ENCODE measurements around the gene WRNIP1. TPM values are rescaled to one million over a fixed set of nuclear protein-coding genes. Genes with fewer than 3 reads are reported as not detected.

The WRNIP1 gene
- total and polyA plus RNA-seq, 10 of the 15 experiments (the other 5 are each of a cell fraction or from before 2014, with no cell fraction given), result 9.3 to 30.5 (median 24.3) TPM

GRCh38 chr6:2819978-2820377, 54.8 kb downstream of the WRNIP1 start (continued):
- TF ChIP-seq GATAD2B (conservative IDR thresholded peaks at IDR 0.05; ENCODE audit: low read depth) (no peak), ZBTB11 (CRISPR knock-in tag; IDR thresholded peaks at IDR 0.05) (no peak), ZNF622 (IDR thresholded peaks at IDR 0.05) (no peak)

- no TSS peak for BruUV-seq (replicated peaks)
- ATAC-seq (no peak), DNase-seq (ENCODE audit: low read depth, low spot score) (no peak)
- no peak for TF ChIP-seq MYB (IDR thresholded peaks at IDR 0.05; ENCODE audit: borderline replicate concordance, low read depth, low read length)
- TF ChIP-seq PRDM15 (CRISPR knock-in tag; IDR thresholded peaks at IDR 0.05), result no peak
- TF ChIP-seq GATAD2B (conservative IDR thresholded peaks at IDR 0.05; ENCODE audit: low read depth), result no peak
- TF ChIP-seq JUNB (IDR thresholded peaks at IDR 0.05), result no peak
- TF ChIP-seq SUZ12 (IDR thresholded peaks at IDR 0.05; ENCODE audit: unreplicated experiment), result no peak
- TF ChIP-seq FOS (IDR thresholded peaks at IDR 0.05; ENCODE audit: borderline replicate concordance, extremely low read depth, insufficient read length), result no peak
- no peak for TF ChIP-seq USF1 (IDR thresholded peaks at IDR 0.05; ENCODE audit: borderline replicate concordance, extremely low read length, insufficient read depth, low read depth, low read length)
- no peak for TF ChIP-seq ATF2 (IDR thresholded peaks at IDR 0.05; ENCODE audit: low read length)
- no peak for TF ChIP-seq RUNX3 (IDR thresholded peaks at IDR 0.05; ENCODE audit: low read length)
- no peak for TF ChIP-seq PAX5 (IDR thresholded peaks at IDR 0.05; ENCODE audit: borderline replicate concordance, low read depth, low read length)
- TF ChIP-seq SMARCA5 (IDR thresholded peaks at IDR 0.05), result no peak
Measured at GRCh38 chr6:2820415-2820814, 55.2 kb downstream of the WRNIP1 start.

More at GRCh38 chr6:2820415-2820814, 55.2 kb downstream of the WRNIP1 start:
- no peaks in the 10 kb centered on the region for H3K4me1 ChIP-seq (ENCODE audit: control insufficient read depth, insufficient read depth, low read length)
- 24% methylated on average over 2 of the region's 2 CpGs for WGBS (ENCODE audit: insufficient coverage, insufficient replicate concordance, low lambda C conversion rate, missing lambda C conversion rate)
- FAIRE-seq, result no peak
- H3K9me3 ChIP-seq (replicated peaks; ENCODE audit: control insufficient read depth, insufficient read depth, low read length), result peaks cover 6% of the 10 kb centered on the region
- no peak overlapping the region for H3K27ac ChIP-seq (ENCODE audit: control insufficient read depth, insufficient read depth)
- no peaks in the 10 kb centered on the region for H3K79me2 ChIP-seq (ENCODE audit: control insufficient read depth, insufficient read depth, low read length)
- no peak overlapping the region for H3K9ac ChIP-seq (ENCODE audit: control insufficient read depth, insufficient read depth, low read length)
- CTCF ChIA-PET, result no interaction called here
- no peaks in the 10 kb centered on the region for H4K20me1 ChIP-seq (ENCODE audit: control insufficient read depth, insufficient read depth)
- no peaks in the 10 kb centered on the region for H3K36me3 ChIP-seq (ENCODE audit: control insufficient read depth in 2 of 2, insufficient read depth in 2 of 2, low read length in 1 of 2)
- no peak overlapping the region for H3K4me3 ChIP-seq
- in situ Hi-C loops (cut with MboI), result no loop called here
- H3K27me3 ChIP-seq (replicated peaks in 1 of 2; ENCODE audit: control insufficient read depth in 2 of 2, insufficient read depth in 2 of 2, low read length in 1 of 2), result peaks cover 1 to 8% of the 10 kb centered on the region in 2 experiments; a peak in 2 of 4 replicates
- POLR2A ChIA-PET, result no interaction called here
- RAD21 ChIA-PET (ENCODE audit: unreplicated experiment), result no interaction called here
- SMC1A ChIA-PET (ENCODE audit: uncharacterized antibody, unreplicated experiment), result no interaction called here
- H3K4me2 ChIP-seq (ENCODE audit: control insufficient read depth, insufficient read depth), result no peak overlapping the region
- no peak overlapping the region for H2AFZ ChIP-seq (ENCODE audit: control insufficient read depth, low read depth, low read length)
- intact Hi-C loops (cut with micrococcal nuclease; ENCODE audit: unreplicated experiment), result no loop called here

Data from GM12878 (cell line).